OCI-LY1 (cell line): ENCODE measurements around the gene RGS7.

Source experiments
- EZH2 ChIP-seq: fragments of 200-600 bp; sonication (generic), shearing (Covaris generic); IDR thresholded peaks from 2 replicates; pipeline ENCODE4 v1.8.0; 2017; ENCODE audit warnings: borderline replicate concordance, mixed run types, mild to moderate bottlenecking, antibody characterized with exemption, low read length, moderate library complexity, mixed read lengths
- TF ChIP-seq, protein P1 (sequence below): fragments of 200-600 bp; sonication (generic), shearing (Covaris generic); IDR thresholded peaks from 2 replicates; pipeline ENCODE4 v1.5.1; 2017; ENCODE audit warnings: mild to moderate bottlenecking, antibody characterized with exemption, low read length, moderate library complexity, mixed read lengths

- TF ChIP-seq, protein P1, sequence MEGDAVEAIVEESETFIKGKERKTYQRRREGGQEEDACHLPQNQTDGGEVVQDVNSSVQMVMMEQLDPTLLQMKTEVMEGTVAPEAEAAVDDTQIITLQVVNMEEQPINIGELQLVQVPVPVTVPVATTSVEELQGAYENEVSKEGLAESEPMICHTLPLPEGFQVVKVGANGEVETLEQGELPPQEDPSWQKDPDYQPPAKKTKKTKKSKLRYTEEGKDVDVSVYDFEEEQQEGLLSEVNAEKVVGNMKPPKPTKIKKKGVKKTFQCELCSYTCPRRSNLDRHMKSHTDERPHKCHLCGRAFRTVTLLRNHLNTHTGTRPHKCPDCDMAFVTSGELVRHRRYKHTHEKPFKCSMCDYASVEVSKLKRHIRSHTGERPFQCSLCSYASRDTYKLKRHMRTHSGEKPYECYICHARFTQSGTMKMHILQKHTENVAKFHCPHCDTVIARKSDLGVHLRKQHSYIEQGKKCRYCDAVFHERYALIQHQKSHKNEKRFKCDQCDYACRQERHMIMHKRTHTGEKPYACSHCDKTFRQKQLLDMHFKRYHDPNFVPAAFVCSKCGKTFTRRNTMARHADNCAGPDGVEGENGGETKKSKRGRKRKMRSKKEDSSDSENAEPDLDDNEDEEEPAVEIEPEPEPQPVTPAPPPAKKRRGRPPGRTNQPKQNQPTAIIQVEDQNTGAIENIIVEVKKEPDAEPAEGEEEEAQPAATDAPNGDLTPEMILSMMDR = no peak
- no peak for TF ChIP-seq EZH2
Measured at GRCh38 chr1:240786880-240787279, 570.1 kb downstream of the RGS7 start.
